ENCODE measurements around the gene C2orf92.
"Not testable (repeated sequence)": the region's sequence is repeated elsewhere in the genome, so short reads cannot be mapped to it uniquely, and the experiment has no call there.

C2orf92 gene

DNA sequence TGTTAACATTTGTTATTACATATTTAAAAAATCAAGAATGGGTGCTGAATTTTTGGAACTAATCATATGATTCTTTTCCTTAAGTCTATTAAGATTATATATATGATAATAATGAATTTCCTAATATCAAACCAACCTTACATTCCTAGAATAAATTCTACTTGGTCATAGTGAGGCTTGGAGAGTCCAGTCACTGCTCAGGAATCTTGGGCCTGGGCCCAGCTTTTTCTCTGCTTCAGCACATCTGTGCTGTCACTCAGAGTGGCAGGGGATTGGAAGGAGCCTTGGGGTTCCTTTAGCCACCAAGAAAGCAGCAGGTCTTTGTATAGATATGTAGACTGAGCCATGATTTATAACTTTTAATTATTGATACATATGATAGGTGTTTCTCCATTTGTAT lies 24.0 kb downstream of the C2orf92 start:
- no peak for DNase-seq (ENCODE audit: low read depth)

DNA sequence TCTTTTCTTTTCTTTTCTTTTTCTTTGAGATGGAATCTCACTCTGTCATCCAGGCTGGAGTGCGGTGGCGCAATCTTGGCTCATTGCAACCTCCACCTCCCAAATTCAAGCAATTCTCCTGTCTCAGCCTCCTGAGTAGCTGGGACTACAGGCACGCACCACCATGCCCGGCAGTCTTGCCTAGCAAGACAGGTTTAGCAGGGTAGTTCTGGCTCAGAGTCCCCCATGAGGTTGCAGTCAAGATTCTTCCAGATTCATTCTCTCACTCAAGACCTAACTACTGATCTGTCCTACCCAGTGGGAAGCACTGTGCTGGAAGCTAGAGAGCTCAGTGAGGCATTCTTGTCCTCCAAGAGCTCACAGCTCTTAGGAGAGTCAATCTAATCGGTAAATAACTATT lies 26.2 kb downstream of the C2orf92 start:
- no peak for DNase-seq (ENCODE audit: low read depth)

DNA sequence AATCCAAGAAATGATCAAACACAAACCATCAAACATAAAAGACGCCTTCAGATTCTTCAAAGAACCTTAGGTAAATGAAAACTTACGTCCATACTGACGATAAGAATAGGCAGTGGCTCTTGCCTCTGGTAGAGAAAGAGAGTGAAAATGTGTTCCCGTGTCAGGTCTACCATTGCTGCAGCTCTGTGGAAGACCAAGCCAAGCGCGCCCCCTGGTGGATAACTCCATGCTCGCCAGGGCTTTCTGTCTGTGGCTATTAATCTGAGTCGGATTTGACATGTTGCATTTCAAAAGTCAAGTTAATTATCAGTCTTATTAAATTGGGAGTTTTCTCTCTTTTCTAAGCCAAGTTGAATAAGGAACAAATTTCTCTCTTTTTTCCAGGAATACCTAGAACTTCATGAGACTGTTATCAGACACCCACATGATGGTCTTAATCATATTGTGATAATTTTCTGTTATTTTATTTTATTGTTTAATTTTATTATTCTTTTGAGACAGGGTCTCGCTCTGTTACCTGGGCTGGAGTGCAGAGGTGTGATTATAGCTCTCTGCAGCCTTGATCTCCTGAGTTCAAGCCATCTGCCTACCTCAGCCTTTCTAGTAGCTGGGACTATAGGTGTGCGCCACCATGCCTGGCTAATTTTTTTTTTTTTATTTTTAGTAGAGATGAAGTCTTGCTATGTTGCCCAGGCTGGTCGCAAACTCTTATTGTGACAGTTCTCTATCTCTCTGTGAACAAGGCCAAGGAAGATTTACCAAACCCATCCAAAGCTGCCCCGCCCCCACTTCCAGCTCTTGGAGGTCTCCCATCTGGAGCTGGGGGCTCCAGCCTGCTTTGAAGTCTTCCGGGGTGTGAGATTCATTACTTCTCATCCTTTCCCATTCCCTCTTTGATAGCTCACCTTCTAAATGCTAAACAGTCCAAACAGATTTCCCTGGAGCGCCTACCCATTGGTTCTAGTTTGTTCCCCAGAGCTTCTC lies 28.0 kb downstream of the C2orf92 start:
- DNase-seq (ENCODE audit: low read depth) = peak; percentile 86

DNA sequence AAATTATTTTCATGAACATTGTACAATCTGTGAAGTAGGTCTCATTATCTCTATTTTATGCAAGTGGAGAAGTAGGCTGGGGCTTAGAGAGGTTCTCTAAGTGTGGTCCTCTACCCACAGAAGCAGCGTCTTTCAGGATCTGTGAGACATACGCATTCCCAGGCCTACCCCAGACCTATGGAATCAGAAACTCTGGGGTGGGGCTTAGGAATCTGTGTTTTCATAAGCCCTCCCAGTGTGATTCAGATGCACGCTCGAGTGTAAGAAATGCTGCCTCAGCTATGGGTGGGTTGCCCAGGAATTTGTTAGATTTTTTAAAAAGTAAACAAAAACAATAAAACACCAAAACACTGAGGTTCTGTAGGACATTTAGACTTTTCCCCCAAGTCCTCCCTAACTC lies 29.0 kb downstream of the C2orf92 start:
- DNase-seq (ENCODE audit: low read depth) = no peak

DNA sequence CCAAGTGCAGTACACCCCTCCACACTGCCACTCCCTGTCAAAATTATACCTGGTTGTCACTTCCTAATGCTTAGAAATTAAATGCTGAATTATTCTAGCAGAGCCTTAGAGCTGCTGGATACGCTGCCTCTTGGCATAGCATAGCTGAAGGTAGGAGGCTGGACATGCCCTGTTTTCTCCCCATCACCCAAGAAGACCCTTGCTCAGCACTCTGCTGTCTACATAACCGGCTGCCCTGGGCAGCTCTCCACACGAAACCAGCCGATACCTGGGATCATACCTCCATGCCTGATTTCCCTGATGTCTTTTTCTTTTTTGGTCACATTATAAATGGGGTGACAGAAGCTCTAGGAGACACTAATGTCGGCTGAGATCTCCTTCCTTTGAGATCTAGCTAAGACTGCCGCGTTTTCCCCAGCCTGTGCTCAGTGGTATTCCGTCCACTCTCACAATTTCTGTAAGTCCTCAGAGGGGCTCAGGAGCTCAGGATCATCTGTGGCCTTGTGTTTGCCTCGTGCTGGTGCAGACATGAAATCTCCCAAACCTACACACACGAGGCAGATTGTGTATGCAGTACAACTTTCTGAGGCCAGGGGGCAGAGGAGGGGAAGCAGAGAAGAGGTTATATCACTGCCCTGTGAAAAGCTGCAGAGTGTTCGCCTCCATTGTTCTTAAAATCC lies 30.4 kb downstream of the C2orf92 start:
- peak; percentile 59 for DNase-seq (ENCODE audit: low read depth)

DNA sequence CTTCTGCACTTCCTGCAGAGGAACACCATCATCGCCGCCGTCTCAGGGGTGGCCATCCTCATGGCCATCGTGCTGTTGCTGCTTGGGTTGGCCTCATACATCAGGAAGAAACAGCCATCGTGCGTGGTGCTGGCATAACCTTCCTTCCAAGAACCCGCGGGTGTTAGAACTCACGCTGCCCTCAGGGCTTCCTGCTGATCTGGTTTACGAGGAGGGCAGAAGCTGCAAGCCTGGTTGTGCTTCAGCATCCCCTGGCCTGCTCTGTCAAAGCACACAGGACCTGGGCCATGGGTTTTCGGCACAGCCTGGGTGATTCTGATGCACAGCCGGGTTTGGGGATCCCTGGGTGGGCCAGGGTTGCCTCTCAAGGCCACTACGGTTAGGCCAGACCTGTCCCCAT lies 31.7 kb downstream of the C2orf92 start:
- no peak for DNase-seq (ENCODE audit: low read depth)

DNA sequence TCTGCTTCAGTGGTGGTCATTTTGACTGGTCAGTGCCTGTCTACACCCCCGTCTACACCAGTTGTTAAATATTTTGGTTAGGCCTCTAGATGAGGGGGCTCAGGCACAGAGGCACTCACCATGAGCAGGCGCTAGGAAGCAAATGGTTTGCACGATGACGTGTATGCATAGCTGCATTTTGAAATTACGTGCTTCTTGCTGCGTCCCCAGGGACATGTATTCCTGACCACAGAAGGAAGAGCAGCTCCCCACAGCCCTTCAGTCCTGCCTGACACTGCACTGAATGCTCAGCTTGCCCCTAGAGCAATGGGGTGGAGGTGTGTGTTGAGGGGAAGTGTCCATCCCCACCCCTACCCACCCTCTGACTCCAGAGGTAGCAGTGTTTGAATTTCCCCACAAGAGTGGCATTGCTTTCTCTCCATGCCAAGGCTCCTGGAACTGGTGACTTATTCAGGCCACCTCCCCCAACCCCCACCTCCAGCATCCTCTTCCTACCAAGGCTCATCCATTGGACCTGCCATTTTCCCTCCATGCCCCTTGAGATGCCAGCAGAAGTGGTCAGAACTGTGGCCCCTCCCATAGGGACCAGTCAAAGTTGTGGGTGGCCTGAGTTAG lies 32.4 kb downstream of the C2orf92 start:
- DNase-seq (ENCODE audit: low read depth) = no peak

DNA sequence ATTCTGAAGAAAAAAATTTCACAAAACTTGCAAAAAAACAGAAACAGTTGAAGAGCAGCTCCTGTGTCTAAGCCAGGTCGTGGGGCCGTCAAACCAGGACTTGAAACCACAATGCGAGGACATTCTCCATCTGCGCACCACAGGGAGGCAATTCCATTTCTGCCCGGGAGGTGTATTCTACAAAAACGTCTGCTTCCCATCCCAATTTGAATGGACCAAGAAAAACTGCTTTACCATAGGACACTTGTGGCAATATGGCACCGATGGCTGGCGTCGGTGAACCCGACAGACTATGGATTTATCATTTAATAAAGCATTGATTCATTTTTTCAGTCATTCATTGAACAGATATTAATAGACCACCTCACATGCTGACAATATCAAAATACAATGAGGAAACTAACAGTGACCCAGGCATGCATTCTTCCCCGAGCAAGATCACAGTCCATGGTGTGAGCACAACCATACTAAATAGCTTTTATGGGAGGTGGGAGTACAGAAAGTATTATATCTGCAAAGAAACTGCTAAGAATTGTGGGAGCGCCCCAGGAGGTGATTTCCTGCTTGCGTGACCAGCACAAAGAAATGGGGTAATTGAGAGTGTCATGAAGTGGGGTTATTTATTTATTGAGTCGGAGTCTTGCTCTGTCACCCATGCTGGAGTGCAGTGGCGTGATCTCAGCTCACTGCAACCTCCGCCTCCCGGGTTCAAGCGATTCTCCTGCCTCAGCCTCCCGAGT lies 33.4 kb downstream of the C2orf92 start:
- no peak for DNase-seq (ENCODE audit: low read depth)

DNA sequence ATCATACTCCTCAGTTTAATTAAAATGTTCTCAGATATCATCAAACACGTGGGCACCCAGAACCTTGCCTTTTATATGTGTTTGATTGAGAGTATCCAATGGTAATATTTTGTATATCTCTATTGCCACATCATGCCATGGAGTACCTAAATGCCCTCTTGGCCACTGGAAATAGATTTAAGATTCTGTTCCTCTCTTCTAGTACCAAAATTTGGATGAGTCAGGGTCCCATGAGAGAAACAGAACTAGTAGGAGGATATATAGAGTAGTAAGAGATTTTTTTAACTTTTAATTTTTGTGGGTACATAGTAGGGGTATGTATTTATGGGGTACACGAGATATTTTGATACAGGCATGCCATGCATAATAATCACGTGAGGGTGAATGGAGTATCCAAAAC lies 34.2 kb downstream of the C2orf92 start:
- no peak for DNase-seq (ENCODE audit: low read depth)

DNA sequence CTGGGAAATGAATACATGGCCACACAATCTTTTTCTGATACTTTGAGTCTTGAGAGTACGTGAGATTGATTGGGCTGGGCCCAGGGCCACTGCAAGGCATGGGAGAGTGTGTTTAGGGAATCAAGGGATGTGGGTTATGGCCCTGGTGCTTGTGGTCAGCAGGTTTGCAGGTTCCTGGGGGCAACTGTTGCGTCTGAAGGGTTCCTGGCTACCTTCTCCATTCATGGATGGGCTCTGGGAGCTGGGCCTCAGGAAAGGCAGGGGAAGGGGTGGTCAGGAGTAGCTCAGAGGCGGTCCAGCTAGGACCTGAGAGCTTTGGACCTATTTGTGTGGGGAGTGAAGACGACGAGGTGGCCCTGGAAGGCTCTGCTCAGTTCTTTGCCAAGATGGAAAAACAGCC lies 35.5 kb downstream of the C2orf92 start:
- DNase-seq (ENCODE audit: low read depth) = no peak

DNA sequence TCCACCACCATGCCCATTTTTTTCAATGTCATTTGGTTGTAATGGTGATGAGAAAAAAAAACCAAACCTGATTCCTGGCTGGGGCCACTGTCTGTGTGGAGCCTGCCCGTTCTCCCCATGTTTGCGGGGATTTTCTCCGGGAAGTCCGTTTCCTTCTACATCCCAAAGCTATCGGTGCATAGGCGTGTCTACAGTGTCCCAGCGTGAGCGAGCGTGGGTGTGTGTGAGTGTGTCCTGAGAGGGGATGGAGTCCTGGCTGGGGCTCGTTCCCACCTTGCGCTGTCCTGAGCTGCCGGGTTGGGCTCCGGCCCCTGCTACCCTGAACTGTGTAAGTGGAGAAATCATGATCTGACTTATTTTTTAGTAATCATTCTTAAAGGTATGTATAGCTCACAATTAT lies 36.6 kb downstream of the C2orf92 start:
- DNase-seq (ENCODE audit: low read depth) = no peak

DNA sequence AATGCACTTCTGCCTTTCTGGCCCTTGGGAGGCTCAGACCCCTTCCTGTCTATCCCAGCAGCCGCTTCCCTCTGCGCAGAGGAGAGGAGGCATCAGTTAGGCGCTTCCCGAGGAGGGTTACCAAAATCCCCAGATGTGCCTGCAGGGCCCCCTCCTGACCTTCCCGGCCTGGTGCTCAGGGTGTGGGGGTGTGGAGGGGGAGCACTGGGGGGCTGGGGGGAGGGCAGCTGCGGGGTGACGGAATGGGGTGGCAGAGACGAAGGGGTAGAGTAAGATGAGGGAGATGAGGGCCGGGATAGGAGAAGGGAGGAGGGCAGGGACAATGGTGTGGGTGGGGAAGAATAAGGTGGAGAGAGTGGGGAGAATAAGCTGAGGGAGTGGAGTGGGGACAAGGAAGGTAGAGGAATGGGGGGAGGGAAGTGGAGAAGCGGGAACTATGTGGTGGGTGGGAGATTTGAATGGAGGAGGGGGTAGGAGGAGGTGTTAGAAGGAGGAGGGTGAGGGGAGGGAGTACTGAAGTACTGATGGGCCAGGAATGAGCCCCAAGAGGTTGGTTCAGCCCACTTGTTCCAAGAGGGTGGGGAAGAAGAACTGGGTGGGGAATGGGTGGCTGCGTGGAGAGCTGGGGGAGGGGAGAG lies 37.3 kb downstream of the C2orf92 start:
- DNase-seq (ENCODE audit: low read depth) = no peak

DNA sequence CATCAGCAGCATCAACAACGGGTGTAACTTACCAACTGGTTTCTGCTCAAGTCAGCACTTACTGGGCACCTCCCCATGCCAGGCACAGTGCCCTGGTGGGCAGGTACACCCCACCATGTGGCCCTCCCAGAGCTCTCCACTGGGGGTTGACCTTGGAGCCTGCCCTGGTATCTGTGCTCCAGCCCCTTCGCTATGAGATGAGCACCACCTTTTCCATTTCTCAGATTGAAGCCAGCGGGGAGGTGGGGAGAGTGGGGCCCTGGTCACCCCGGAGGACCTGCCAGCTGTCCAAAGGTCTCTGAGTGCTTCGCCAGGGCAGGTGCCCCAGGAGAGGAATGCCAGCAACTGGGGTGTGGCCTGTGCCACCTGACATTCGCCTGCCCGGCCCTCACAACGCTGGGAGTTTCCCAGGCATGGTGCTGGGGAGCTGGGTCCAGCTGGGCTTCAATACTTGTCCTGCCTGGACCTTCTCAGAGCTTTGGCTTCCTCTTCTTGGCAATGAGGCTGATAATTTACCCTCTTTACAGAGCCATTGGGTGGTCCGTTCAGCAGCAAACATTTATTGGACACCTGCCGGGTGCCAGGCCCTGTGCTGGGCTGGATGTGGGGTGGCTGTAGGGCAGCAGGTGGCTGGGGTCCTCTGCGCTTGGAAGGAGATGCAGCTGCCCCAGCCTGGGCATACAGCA lies 38.0 kb downstream of the C2orf92 start:
- DNase-seq (ENCODE audit: low read depth) = no peak

DNA sequence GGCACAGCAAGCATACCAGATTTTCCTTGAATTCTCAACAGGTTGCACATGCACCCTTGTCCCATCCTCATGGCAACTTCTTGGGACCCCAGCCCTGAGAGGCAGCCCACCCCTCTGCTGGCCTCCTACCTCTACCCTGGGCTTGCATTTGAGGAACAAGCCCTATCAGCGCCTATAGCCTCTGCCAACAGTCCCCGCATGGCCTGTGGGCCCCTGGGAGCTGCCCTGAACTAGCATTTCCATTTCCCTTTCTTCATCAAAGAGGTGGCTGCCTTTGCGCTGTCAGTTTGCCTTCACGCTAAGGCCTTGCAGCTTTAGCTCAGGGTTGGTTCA lies 38.5 kb downstream of the C2orf92 start:
- DNase-seq (ENCODE audit: low read depth) = no peak

DNA sequence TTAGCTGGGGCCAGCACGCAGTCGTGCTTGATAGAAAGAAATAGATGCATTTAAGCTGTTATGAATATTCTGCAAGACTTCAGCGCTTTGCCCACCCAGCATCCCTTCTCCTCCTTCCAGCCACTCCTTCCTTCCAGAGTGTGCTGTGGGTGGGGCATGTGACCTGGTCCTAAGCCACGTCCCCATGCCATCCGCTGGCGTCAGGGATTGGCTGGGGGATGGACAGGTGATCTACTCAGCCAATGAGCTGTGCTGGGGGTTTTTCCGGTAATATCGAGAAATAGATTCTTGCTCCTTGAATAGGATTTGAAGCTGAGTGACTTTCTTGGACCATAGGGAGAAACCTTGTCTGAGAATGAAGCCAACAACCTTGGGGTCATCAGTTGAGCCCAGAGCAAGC lies 39.1 kb downstream of the C2orf92 start:
- DNase-seq (ENCODE audit: low read depth) = no peak

DNA sequence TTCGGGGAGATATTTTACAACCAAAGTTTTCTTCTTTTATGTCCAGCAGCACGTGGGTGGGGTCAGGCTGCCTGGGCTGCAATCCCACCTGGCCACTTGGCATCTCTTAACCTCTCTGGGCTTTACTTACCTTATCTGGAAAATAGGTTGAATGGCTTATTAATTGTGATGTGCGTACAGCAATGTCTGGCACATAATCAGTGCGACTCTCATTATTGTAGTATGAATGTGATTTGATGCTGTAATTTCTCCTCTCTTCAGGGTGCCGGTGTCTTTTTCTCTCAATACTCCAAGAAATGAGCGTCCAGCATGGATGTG lies 41.8 kb downstream of the C2orf92 start:
- DNase-seq (ENCODE audit: low read depth) = no peak

DNA sequence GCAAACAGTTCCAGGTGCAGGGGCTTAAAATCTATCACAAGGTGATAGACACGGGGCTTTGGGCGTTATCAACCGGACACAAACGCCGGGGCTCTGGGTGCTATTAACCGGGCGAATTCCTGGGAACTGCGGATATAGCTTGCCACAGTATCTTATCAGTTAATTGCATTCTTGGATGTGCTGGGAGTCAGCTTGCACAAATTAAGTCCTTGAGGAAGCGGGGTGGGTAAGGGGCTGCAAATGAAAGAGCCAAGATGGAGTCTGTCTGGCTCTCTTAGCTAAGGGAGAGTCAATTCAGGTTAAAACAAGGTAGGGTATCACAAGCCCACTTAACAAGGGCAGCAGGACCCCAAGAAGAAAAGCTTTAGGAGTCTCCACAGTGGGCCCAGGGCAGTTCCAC lies 42.7 kb downstream of the C2orf92 start:
- not testable (repeated sequence) for DNase-seq (ENCODE audit: low read depth)

DNA sequence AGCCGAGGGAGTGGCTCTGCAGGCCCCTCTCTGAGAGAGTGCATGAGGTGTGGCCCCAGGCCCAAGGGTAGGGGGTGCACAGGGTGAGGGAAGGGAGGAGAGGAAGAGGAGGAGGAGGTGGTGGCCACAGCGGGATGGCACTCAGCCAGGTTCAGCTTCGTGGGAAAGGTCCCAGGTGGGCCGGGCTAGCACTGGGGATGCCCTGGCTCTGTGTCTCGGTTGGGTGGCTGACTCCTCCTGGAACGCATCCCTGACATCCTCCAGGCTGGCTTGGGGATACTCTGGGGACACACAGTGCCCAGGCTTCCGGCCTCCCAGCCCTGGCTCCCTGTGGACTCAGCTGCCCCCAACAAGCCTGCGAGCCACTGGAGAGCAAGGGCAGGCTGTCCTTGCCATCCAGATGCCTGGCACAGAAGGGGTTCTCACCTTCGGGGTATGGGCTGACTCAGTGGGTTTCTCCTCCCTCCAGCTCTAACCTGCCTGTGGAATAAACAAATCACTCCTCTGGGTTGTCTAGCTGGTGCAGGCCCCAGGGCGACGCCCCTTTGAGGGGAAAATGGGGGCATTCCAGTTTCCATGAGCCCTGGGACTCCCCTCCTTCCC lies 43.3 kb downstream of the C2orf92 start:
- DNase-seq (ENCODE audit: low read depth) = no peak

DNA sequence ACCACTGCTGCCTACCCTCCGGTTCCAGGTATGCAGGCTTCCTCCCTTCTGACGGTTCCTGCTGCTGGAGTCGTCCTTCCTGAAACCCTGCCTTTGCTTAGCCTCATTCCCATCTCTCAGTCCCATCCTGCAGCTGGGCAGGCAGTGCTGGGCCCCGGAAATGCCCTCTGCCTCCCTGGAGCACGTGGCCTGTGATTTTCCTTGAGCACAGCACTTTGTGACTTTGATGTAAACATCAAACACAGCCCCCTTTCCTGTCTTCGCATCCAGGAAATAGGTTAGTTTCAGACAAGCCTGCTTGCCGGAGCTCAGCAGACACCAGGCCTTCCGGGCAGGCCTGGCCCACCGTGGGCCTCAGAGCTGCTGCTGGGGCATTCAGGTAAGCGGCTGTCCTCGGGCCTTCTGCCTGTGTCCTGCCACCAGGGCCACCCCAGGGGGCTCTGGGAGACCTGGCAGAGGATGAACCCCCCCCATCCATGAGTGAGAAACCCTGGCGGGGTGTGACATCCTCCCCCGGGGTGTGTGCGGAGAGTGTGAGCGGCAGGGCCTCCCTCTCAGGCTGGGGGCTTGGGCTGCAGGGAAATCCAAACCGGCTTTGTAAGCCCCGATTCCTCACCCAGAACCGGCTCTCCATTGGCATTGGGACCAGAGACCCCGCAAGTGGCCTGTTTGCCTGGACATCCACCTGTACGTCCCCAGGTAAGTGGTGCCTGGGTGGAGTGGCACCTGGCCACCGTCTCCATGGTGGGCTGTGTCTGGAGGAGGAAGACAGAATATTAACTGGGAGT lies 44.0 kb downstream of the C2orf92 start, which contains the start of gene ZAP70:
Gene ZAP70 (plus strand): TSS at position 281 of the 788 bp plus-strand sequence. CDS start 10,461 bp downstream, outside the sequence.
- peak; percentile 54 for DNase-seq (ENCODE audit: low read depth)

Measured in activated T-cell treated with anti-CD3 and anti-CD28 coated beads for 48 hours (primary cell).